Fibroblast of mammary gland (primary cell): ENCODE measurements around the gene ENPP7.
A peak's percentile ranks its signal among the peaks of the same experiment; 100 is the strongest.

Experiments
- DNase-seq: peaks from one replicate; pipeline ENCODE4 v3.0.0-alpha.2; 2010; ENCODE audit warnings: low read depth
- H3K4me3 ChIP-seq: 2 replicates; pipeline ENCODE4 v1.5.1; 2011; ENCODE audit warnings: low read depth, mild to moderate bottlenecking, low read length, moderate library complexity; ENCODE audit not compliant: control insufficient read depth
- TF ChIP-seq, protein P1 (sequence below): conservative IDR thresholded peaks from 2 replicates; pipeline ENCODE4 v1.5.1; 2011; ENCODE audit warnings: low read depth, low read length, inconsistent platforms; ENCODE audit not compliant: control insufficient read depth, insufficient read depth

Gene ENPP7

GRCh38 chr17:79738643-79739042 lies 7.9 kb downstream of the ENPP7 start:
- H3K4me3 ChIP-seq = no peak overlapping the region
- no peak for DNase-seq
- TF ChIP-seq, protein P1, sequence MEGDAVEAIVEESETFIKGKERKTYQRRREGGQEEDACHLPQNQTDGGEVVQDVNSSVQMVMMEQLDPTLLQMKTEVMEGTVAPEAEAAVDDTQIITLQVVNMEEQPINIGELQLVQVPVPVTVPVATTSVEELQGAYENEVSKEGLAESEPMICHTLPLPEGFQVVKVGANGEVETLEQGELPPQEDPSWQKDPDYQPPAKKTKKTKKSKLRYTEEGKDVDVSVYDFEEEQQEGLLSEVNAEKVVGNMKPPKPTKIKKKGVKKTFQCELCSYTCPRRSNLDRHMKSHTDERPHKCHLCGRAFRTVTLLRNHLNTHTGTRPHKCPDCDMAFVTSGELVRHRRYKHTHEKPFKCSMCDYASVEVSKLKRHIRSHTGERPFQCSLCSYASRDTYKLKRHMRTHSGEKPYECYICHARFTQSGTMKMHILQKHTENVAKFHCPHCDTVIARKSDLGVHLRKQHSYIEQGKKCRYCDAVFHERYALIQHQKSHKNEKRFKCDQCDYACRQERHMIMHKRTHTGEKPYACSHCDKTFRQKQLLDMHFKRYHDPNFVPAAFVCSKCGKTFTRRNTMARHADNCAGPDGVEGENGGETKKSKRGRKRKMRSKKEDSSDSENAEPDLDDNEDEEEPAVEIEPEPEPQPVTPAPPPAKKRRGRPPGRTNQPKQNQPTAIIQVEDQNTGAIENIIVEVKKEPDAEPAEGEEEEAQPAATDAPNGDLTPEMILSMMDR = no peak

- TF ChIP-seq, protein P1 = no peak
These were observed 8.7 kb downstream of the ENPP7 start for GRCh38 chr17:79739148-79740062.

DNA sequence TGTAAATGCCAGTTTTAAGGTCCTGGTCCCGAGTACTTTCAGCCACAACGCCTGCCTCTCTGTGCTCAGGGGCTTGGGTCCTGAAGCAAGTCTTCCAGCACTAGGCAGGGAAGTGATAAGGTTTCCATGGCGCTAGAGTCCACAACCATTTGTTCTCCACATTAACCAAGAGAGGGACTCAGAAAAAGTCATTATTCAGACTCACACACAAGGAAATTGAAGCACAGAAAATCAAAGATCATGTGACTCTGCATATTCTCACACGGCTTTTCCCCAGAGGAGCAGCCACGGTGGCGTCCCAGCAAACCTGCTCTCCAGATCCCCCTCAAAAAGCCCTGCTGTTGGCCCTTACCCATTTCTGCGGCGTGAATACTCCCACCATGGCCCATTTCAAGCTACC lies 9.7 kb downstream of the ENPP7 start:
- no peak overlapping the region for H3K4me3 ChIP-seq
- TF ChIP-seq, protein P1 = no peak
- DNase-seq = no peak

More at GRCh38 chr17:79739148-79740062, 8.7 kb downstream of the ENPP7 start:
- no peak overlapping the region for H3K4me3 ChIP-seq
- no peak for DNase-seq

DNA sequence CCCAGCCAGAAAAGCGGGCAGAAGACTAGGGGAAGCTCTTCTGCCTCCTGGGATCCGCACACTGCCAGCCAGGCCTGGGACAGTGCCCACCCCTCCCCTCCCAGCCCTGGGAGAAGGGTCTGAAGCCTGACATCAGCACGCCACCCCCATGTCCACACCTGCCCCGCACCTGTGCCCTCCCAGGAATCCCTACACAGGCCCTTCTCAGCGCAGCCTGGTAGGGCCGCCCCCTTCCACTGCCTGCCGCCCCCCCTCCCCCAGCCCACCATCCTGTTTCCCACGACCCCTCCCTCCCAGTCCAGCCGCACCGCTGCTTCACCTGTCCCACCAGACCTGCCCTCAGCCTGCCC lies 10.6 kb downstream of the ENPP7 start:
- TF ChIP-seq, protein P1 = no peak
- DNase-seq = no peak
- H3K4me3 ChIP-seq = no peak overlapping the region

DNA sequence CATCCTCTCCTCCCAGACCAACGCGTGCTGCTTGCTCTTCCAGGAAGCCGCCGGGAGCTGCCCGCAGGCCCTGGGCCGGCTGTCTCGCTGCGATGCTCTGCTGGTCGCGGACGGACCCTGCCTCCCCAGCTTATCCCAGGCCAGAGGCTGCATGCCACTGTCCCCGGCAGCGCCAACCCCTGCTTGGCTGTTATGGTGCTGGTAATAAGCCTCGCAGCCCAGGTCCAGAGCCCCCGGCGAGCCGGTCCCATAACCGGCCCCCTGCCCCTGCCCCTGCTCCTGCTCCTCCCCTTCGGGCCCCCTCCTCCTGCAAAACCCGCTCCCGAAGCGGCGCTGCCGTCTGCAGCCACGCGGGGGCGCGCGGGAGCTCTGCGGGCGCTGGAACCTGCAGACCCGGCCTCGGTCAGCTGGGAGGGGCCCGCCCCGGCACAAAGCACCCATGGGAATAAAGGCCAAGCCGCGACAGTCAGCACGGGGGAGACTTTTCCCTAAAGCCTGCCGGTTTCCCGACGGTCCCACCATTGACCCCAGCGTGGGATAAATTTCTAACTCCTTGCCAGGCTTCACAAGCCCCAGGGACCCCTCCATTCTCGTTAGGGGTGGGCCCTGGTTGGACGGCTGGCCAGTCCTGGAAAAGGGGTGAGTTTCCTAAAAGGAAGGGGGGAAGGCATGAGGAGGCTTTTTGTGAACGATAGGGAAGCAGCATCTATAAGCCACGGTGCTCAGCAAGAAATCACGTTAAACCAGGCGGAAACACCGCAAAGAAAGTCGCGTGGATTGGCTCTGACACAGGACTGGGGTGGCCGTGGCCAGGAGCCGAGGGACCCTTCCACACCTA lies 11.2 kb downstream of the ENPP7 start:
- DNase-seq = peak; percentile 27
- no peak overlapping the region for H3K4me3 ChIP-seq

DNA sequence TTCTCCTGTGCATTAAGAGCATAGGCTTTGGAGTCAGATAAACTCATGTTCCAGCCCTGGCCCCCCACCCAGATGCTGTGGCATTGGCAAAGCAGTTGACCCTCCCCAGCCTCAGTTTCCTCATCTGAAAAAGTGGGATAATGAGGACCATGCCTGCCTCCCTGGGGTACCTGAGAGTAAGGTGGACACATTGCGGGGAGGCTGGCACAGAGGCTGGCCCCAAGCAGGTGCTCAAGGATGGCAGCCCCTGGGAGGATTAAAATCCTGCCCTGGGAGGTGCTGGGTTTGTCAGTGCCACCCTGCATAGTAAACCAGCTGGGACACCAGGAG lies 11.8 kb downstream of the ENPP7 start:
- no peak overlapping the region for H3K4me3 ChIP-seq
- no peak for DNase-seq
- TF ChIP-seq, protein P1 = no peak

More for the DNA sequence above, 11.2 kb downstream of the ENPP7 start:
- TF ChIP-seq, protein P1 = peak; percentile 57
